ENCODE measurements around the gene TLR1.

TLR1 gene

DNA sequence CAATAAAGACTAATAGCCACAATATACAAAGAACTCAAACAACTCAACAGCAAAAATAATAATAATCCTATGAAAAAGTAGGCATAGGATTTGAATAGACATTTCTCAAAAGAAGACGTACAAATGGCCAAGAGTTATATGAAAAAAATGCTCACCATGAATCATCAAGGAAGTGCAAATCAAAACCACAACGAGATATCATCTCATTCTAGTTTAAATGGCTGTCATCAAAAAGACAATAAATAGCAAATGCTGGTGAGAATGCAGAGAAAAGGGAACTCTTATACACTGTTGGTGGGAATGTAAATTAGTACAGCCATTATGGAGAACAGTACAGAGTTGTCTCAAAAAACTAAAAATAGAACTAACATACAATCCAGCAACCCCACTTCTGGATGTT, 33.3 kb upstream of the TLR1 start:
- DNase-seq, result no peak
- H3K79me2 ChIP-seq (ENCODE audit: low read length), result peaks cover 7% of the 10 kb centered on the region
- no peaks in the 10 kb centered on the region for H4K20me1 ChIP-seq (ENCODE audit: insufficient read depth, low read length)
- H3K9me2 ChIP-seq (replicated peaks; ENCODE audit: insufficient read depth, low read length), result no peaks in the 10 kb centered on the region
- H3K4me2 ChIP-seq (ENCODE audit: low read depth, low read length), result no peak overlapping the region
- no peak overlapping the region for H3K27ac ChIP-seq (ENCODE audit: low read length)
- H3K36me3 ChIP-seq (replicated peaks; ENCODE audit: insufficient read depth, low read length), result no peaks in the 10 kb centered on the region
- no peak overlapping the region for H3K4me3 ChIP-seq (ENCODE audit: low read length)
- H3K4me1 ChIP-seq (ENCODE audit: low read length), result no peaks in the 10 kb centered on the region
- H3F3A ChIP-seq (ENCODE audit: insufficient read depth, low read length), result no peaks in the 10 kb centered on the region
- no peak for TF ChIP-seq EZH2 (optimal IDR thresholded peaks at IDR 0.05; ENCODE audit: low read depth, low read length)
- TF ChIP-seq, protein P1, sequence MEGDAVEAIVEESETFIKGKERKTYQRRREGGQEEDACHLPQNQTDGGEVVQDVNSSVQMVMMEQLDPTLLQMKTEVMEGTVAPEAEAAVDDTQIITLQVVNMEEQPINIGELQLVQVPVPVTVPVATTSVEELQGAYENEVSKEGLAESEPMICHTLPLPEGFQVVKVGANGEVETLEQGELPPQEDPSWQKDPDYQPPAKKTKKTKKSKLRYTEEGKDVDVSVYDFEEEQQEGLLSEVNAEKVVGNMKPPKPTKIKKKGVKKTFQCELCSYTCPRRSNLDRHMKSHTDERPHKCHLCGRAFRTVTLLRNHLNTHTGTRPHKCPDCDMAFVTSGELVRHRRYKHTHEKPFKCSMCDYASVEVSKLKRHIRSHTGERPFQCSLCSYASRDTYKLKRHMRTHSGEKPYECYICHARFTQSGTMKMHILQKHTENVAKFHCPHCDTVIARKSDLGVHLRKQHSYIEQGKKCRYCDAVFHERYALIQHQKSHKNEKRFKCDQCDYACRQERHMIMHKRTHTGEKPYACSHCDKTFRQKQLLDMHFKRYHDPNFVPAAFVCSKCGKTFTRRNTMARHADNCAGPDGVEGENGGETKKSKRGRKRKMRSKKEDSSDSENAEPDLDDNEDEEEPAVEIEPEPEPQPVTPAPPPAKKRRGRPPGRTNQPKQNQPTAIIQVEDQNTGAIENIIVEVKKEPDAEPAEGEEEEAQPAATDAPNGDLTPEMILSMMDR (IDR thresholded peaks at IDR 0.05; ENCODE audit: low read length), result no peak
- no peak for TF ChIP-seq EZH2phosphoT487 (IDR thresholded peaks at IDR 0.05; ENCODE audit: low read length)
- H3K9me3 ChIP-seq (replicated peaks; ENCODE audit: insufficient read depth, low read length), result no peaks in the 10 kb centered on the region
- no peaks in the 10 kb centered on the region for H3K27me3 ChIP-seq (replicated peaks; ENCODE audit: insufficient read depth, low read length)
- no peak overlapping the region for H3K9ac ChIP-seq (ENCODE audit: low read length)
- H2AFZ ChIP-seq (ENCODE audit: low read length), result no peak overlapping the region

DNA sequence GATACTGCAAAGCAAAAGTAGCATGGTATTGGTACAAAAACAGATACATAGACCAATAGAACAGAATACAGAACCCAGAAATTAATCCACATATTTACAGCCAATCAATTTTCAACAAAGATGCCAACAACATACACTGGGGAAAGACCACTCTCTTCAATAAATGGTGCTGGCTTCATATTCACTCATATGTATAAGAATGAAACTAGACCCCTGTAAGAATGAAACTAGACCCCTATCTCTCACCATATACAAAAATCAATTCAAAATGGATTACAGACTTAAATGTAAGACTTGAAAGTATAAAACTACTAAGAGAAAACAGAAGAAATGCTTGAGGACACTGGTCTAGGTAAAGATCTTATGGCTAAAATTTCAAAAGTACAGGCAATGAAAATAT, 32.7 kb upstream of the TLR1 start:
- no peak overlapping the region for H2AFZ ChIP-seq (ENCODE audit: low read length)
- no peaks in the 10 kb centered on the region for H3F3A ChIP-seq (ENCODE audit: insufficient read depth, low read length)
- no peaks in the 10 kb centered on the region for H3K9me2 ChIP-seq (replicated peaks; ENCODE audit: insufficient read depth, low read length)
- no peak for DNase-seq
- no peak overlapping the region for H3K4me2 ChIP-seq (ENCODE audit: low read depth, low read length)
- peaks cover 12% of the 10 kb centered on the region for H3K79me2 ChIP-seq (ENCODE audit: low read length)
- H4K20me1 ChIP-seq (ENCODE audit: insufficient read depth, low read length), result no peaks in the 10 kb centered on the region
- H3K9ac ChIP-seq (ENCODE audit: low read length), result no peak overlapping the region
- H3K36me3 ChIP-seq (replicated peaks; ENCODE audit: insufficient read depth, low read length), result no peaks in the 10 kb centered on the region
- H3K27ac ChIP-seq (ENCODE audit: low read length), result no peak overlapping the region
- TF ChIP-seq EZH2phosphoT487 (IDR thresholded peaks at IDR 0.05; ENCODE audit: low read length) (no peak), EZH2 (optimal IDR thresholded peaks at IDR 0.05; ENCODE audit: low read depth, low read length) (no peak)
- TF ChIP-seq, protein P1 (IDR thresholded peaks at IDR 0.05; ENCODE audit: low read length), result no peak
- no peaks in the 10 kb centered on the region for H3K9me3 ChIP-seq (replicated peaks; ENCODE audit: insufficient read depth, low read length)
- no peaks in the 10 kb centered on the region for H3K27me3 ChIP-seq (replicated peaks; ENCODE audit: insufficient read depth, low read length)
- H3K4me1 ChIP-seq (ENCODE audit: low read length), result no peaks in the 10 kb centered on the region
- H3K4me3 ChIP-seq (ENCODE audit: low read length), result no peak overlapping the region

DNA sequence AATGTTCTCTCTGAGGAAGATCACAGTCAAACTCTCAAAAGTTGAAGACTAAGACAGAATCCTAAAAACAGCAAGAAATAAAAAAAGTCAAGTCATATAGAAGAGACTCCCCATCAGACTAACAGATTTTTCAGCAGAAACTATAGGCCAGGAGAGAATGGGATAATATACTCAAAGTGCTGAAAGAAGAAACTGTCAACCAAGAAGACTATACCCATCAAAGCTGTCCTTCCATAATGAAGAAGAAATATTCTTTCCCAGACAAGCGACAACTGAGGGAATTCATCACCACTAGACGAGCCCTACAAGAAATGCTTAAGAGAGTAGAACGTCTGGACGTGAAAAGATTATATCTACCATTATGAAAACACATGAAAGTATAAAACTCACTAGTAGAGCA, 30.0 kb upstream of the TLR1 start:
- no peak overlapping the region for H2AFZ ChIP-seq (ENCODE audit: low read length)
- no peaks in the 10 kb centered on the region for H3K36me3 ChIP-seq (replicated peaks; ENCODE audit: insufficient read depth, low read length)
- no peak overlapping the region for H3K4me2 ChIP-seq (ENCODE audit: low read depth, low read length)
- H3K9me3 ChIP-seq (replicated peaks; ENCODE audit: insufficient read depth, low read length), result no peaks in the 10 kb centered on the region
- H3K79me2 ChIP-seq (ENCODE audit: low read length), result peaks cover 14% of the 10 kb centered on the region
- no peak overlapping the region for H3K27ac ChIP-seq (ENCODE audit: low read length)
- no peaks in the 10 kb centered on the region for H3F3A ChIP-seq (ENCODE audit: insufficient read depth, low read length)
- no peaks in the 10 kb centered on the region for H3K9me2 ChIP-seq (replicated peaks; ENCODE audit: insufficient read depth, low read length)
- H3K27me3 ChIP-seq (replicated peaks; ENCODE audit: insufficient read depth, low read length), result no peaks in the 10 kb centered on the region
- TF ChIP-seq, protein P1 (IDR thresholded peaks at IDR 0.05; ENCODE audit: low read length), result no peak
- no peak for TF ChIP-seq EZH2 (optimal IDR thresholded peaks at IDR 0.05; ENCODE audit: low read depth, low read length)
- DNase-seq, result no peak
- H4K20me1 ChIP-seq (ENCODE audit: insufficient read depth, low read length), result no peaks in the 10 kb centered on the region
- no peak overlapping the region for H3K4me3 ChIP-seq (ENCODE audit: low read length)
- H3K9ac ChIP-seq (ENCODE audit: low read length), result no peak overlapping the region
- H3K4me1 ChIP-seq (ENCODE audit: low read length), result no peaks in the 10 kb centered on the region
